Measurements from ENCODE around the gene YBX1.

Gene YBX1

GRCh38 chr1:42735477-42736105 is 53.4 kb downstream of the YBX1 start:
- peak; percentile 47 for DNase-seq

GRCh38 chr1:42736152-42736551 is 53.9 kb downstream of the YBX1 start:
- DNase-seq, result peak; percentile 60

GRCh38 chr1:42736571-42737200 is 54.5 kb downstream of the YBX1 start:
- DNase-seq, result peak; percentile 56

- DNase-seq, result no peak
These were observed 55.0 kb downstream of the YBX1 start for GRCh38 chr1:42737257-42737656.

GRCh38 chr1:42737986-42738677 is 55.9 kb downstream of the YBX1 start:
- DNase-seq, result peak; percentile 50

GRCh38 chr1:42738678-42739226 is 56.5 kb downstream of the YBX1 start:
- DNase-seq, result no peak

- DNase-seq, result no peak
These were observed 57.8 kb downstream of the YBX1 start, which contains the start of gene CLDN19 for GRCh38 chr1:42739753-42740700. Gene CLDN19 (minus strand): TSS chr1:42740236. CDS start chr1:42740063, 173 bp downstream.

GRCh38 chr1:42740851-42741580 is 58.8 kb downstream of the YBX1 start:
- DNase-seq, result no peak

- DNase-seq, result no peak
These were observed 59.5 kb downstream of the YBX1 start for GRCh38 chr1:42741706-42742105.

- DNase-seq, result peak; percentile 46
These were observed 59.9 kb downstream of the YBX1 start for GRCh38 chr1:42742141-42742540.

GRCh38 chr1:42742617-42743316 is 60.5 kb downstream of the YBX1 start:
- peak; percentile 13 for DNase-seq

GRCh38 chr1:42743317-42744147 is 61.3 kb downstream of the YBX1 start:
- DNase-seq, result no peak

- DNase-seq, result no peak
These were observed 61.9 kb downstream of the YBX1 start for GRCh38 chr1:42744148-42744413.

- DNase-seq, result no peak
These were observed 63.6 kb downstream of the YBX1 start for GRCh38 chr1:42745851-42746250.

- DNase-seq, result no peak
These were observed 64.4 kb downstream of the YBX1 start for GRCh38 chr1:42746436-42747105.

- DNase-seq, result peak; percentile 79
These were observed 64.9 kb downstream of the YBX1 start for GRCh38 chr1:42747125-42747524.

GRCh38 chr1:42748021-42748420 is 65.8 kb downstream of the YBX1 start:
- DNase-seq, result no peak

GRCh38 chr1:42748461-42749410 is 66.5 kb downstream of the YBX1 start:
- DNase-seq, result no peak

GRCh38 chr1:42750041-42750440 is 67.8 kb downstream of the YBX1 start:
- DNase-seq, result no peak
